Activated CD4-positive, alpha-beta T cell treated with anti-CD3 and anti-CD28 coated beads for 24 hours (primary cell): ENCODE measurements around the gene STAT2.
A peak's percentile ranks its signal among the peaks of the same experiment; 100 is the strongest.
"Not testable (repeated sequence)": the region's sequence is repeated elsewhere in the genome, so short reads cannot be mapped to it uniquely, and the experiment has no call there.

Experiments used
- DNase-seq, 2 donors: peaks; one replicate each; pipeline ENCODE4 v3.0.0-alpha.2; 2020; ENCODE audit warnings: low read depth in 2 of 2

The STAT2 gene

DNA sequence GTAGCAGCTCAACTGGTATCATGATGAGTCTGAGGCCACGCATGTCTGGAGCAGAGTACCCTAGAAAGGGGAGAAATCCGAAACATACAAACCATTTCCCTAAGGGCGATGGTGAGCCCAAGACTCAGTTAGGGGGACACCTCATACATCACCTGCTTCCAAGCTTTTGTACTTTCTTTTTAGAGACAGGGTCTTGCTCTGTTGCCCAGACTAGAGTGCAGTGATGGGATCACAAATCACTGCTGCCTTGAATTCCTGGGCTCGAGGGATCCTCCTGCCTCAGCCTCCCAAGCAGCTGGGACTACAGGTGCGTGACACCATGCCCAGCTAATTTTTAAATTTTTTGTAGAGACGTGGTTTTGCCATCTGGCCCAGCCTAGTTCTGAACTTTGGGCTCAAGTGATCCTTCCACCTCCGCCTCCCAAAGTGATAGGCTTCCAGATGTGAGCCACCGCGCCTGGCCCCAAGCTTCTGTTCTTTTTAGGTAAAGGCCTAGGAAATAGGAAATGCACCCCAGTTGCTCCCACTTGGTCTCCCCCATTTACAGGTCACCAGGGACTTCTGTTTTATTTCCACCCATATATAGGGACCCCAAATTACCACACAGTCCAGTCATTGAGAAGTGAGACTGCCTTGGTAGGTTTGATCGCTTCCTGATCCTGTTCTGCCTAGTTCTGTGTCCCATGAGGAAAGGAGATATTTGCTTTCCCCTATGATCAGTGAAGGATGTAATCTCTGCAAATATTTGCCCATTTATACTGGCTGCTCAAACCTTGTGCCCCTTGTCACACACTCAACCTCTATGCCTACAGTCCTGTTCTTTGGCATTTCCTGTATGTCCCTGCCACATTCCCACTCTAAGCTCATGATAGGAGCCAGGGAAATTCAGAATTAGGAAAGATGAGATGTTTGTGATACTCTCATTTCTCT is 2.5 kb upstream of the STAT2 start, which contains the start of gene APOF:
Gene APOF, minus strand, starts transcription at position 728 of the 930 bp plus-strand sequence. Its CDS starts 112 bp downstream, at position 616.
- DNase-seq, result no peak

DNA sequence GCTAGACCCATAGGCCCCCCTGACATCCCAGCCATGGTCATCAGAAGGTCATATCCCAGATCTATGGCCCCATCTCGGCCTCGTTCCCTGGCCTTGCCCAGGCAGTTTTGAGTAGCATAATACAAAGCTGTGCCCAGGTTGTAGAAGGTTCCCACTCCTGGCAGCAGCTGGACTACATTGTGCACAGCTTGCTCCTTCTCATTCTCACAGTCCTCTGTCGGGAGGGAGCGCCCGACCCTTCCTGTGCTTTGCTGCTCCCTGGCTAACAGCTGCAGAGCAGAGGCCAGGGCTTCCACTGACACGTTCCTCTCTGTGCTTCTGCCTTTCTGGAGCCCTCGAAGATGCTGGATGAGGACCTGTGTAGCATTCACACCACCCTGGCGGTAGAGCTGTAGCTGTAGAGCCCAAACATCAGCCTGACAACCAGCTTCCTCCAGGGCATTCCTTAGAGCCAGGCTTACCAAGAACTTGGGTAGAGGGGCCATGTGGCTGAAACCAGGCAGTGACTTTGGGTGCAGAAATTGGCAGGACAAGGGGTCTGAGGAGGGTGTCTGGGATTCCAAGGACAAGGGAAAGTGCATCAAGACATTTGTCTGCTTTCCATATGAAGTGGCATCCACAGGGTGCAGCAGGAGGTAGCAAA is 1.7 kb upstream of the STAT2 start:
- DNase-seq, result no peak

GRCh38 chr12:56358836-56359532 is 923 bp downstream of the STAT2 start:
- no peak for DNase-seq

DNA sequence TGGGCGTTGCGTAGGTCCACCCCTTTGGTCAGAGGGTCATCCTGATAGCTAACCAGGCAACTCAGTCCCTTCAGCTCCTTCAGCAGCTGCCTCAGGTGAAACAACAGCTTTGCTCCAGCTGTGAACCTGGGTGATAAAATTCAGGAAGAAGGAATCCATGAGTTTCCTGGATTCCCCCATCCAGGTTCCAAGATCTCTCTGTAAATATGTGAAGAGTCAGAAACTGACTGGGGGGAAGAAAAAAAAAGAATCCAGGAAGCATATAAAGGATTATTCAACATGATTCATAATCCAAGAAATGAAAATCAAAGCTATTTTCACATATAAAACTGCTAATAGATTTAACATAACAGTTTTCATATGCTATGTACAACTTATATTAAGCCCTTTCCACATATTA is 8.6 kb downstream of the STAT2 start:
- no peak for DNase-seq

DNA sequence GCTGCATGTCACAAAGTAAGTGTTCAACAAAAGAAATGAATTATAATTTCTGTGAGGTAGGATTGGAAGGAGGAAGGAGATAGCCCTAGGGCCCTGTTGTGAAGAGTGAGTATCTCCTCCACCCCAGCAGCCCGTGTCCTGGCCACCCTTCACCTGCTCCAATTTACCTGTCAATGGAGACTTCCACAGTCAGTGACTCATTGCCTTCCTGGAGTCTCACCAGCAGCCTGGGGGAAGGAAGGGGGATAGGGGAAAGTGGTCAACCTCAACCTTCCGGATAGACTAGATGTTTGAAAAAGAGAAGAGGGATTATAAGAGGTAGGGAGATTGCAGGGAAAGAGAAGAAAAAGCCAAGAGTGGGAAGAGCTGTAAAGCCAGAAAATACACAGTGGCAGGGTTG is 9.2 kb downstream of the STAT2 start:
- no peak for DNase-seq

- no peak for DNase-seq
Observed at GRCh38 chr12:56348776-56349175, 11.1 kb downstream of the STAT2 start.

DNA sequence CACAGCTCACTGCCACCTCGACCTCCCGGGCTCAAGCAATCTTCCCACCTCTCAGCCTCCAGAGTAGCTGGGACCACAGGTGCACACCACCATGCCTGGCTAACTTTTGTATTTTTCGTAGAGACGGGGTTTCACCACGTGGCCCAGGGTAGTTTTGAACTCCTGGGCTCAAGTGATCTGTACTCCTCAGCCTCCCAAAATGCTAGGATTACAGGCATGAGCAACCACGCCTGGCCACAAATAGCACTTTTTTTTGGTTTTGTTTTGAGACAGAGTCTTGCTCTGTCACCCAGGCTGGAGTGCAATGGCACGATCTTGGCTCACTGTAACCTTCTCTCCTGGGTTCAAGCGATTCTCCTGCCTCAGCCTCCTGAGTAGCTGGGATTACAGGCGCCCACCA is 12.7 kb downstream of the STAT2 start:
- DNase-seq, result not testable (repeated sequence)

DNA sequence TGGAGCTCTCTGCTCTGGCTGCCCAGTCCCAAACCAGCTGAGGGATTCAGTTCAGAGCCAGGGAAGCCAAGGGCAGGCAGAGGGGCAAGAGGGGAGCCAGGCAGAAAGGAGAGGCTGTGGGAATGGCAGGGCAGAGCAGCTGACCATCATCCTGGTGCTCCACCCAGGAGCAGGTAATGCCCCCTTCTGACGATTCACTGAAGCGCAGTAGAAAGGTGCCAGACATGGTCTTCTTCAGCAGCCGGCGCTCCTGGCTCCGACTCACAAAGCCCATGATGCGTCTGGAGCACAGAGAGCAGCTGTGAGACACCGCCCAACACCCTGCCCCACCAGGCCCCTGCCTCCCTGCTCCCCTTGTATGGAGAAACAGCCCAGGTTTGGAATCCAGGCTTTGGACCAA is 13.2 kb downstream of the STAT2 start:
- no peak for DNase-seq

DNA sequence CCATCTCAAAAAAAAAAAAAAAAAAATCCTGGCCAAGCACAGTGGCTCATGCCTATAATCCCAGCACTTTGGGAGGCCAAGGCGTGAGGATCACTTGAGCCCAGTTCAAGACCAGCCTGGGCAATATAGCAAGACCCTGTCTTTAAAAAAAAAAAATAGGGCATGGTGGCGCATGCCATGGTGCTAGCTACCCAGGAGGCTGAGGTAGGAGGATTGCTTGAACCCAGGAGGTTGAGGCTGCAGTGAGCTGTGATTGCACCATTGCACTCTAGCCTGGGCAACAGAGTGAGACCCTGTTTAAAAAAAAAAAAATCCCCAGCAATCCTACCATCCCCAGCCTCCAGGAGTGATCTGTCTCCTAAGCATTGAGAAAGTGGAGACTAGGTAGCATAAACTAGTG is 17.6 kb downstream of the STAT2 start:
- DNase-seq, result not testable (repeated sequence)

DNA sequence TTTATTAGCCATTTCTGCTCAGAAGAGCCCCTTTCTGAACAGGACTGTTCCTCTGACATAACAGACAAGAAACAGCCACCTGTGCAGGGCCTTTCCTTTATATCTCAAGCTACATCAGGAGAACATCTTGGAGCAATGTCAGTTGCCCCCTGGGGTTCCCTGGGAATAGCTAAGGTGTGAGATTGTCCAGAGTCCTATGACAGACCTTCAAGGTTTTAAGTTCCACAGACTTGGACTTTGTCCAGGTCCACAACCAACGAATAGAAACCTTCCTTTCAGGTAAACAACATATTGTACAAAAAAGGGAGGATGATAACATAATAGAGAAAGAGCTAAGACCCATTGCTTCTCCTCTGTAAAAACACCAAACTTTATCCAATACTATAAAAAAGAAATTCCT is 18.3 kb downstream of the STAT2 start:
- no peak for DNase-seq

- DNase-seq, result no peak
Observed at GRCh38 chr12:56339158-56339422, 20.8 kb downstream of the STAT2 start.

GRCh38 chr12:56338308-56339157 is 21.4 kb downstream of the STAT2 start, which contains the start of gene IL23A:
TSS of gene IL23A (plus strand) at chr12:56338884. CDS start at chr12:56339045, 161 bp downstream.
- peak; percentile 74 to 78 for DNase-seq

GRCh38 chr12:56337753-56338251 is 22.1 kb downstream of the STAT2 start:
- DNase-seq, result no peak

DNA sequence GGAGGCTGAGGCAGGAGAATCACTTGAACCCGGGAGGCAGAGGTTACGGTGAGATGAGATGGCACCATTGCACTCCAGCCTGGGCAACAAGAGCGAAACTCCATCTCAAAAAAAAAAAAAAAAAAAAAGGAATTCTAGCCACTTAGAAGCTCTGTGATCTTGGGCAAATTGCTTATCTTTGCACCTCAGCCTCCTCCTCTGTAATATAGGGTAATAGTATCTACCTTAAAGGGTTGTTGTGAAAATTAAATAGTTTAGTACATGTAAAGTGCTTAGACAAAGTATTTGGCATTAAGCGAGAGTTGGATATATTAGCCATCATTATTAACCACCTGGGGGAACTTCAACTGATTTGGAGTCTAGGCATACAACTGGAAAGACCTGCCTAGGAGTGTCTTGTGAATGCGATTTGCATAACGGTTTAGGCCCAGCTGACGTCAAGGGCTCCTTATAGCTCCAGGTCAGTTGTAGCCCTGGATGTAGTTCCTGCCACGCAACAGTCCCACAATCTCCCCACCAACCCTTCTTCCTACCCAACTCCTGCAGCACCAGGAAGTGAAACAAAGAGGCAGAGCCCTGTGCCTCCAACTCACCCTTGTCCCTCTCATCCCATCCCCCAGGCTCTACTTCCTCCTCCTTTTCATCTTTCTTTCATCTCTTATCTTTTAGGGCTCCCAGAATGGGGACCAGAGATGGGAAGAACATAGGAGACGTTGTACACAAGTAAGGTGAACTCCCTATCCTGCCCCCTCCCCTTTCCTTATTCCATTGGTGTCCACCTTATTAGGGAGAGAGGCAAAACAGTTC is 23.3 kb downstream of the STAT2 start:
- no peak for DNase-seq

DNA sequence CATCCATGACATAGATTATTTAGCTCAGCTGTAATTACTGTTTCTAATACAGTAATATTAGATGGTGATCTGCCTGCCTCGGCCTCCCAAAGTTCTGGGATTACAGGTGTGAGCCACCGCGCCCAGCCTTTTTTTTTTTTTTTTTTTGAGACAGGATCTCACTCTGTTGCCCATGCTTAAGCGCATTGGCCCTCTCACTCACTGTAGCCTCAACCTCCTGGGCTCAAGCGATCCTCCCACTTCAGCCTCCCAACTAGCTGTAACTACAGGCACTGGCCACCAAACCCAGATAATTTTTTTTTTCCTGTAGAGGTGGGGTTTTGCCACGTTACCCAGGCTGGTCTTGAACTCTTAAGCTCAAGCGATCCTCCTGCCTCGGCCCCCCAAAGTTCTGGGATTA is 24.4 kb downstream of the STAT2 start:
- not testable (repeated sequence) for DNase-seq

DNA sequence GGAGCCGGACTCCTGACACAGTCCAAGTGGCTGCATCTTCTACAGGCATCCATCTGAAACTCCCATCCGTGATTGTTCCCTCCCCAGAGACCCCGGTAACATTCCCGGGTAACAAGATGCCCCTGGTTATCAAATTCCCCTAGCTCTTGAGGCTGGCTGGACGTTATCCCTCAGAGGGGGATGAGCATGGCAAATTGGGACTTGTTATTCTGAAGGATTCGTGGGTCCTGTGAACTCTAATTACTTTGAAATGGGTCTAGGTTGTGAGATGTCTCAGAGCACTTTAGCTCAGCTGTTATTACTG is 25.5 kb downstream of the STAT2 start:
- no peak for DNase-seq

DNA sequence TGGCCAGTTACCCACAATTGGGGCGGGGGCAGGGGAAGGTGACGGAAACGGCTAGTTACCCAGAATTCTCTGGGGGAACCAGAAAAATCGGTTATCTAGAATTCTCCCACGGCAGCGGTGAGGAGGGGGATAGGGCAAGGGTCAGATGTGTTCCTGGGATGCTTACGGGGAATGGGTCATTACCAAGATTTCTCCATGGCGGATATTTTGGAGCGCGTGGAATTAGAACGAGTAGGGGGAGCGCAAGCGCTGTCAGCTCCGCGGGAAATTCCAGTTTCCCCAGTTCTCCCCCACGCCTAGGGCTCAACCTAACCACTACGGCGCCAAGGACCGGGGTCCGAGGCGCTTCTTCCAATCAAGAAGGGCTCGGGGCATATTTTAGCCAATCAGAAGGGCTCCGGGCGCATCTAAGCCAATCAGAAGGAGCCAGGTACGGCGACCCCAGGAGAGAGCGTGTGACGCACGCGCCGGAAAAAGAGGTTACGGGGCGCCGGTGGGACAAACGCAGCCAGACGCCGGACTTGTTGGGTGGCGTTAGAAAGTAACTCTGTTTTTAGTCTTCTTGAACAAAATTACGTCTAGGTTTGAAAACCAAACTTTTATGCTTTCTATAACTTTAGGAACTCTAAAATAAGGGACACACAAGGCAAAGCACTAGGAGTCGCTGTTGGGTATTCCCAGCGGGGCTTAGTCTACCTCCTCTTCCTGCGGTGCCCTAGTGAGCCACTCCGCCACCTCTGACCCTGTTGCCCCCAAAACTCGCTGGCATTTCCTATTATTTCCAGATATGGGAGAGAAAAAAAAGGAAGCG is 26.0 kb downstream of the STAT2 start, which contains the start of gene PAN2:
Gene PAN2, minus strand, starts transcription at position 322 of the 811 bp plus-strand sequence. CDS start 906 bp downstream, outside the sequence.
- DNase-seq, result peak; percentile 84 to 85

DNA sequence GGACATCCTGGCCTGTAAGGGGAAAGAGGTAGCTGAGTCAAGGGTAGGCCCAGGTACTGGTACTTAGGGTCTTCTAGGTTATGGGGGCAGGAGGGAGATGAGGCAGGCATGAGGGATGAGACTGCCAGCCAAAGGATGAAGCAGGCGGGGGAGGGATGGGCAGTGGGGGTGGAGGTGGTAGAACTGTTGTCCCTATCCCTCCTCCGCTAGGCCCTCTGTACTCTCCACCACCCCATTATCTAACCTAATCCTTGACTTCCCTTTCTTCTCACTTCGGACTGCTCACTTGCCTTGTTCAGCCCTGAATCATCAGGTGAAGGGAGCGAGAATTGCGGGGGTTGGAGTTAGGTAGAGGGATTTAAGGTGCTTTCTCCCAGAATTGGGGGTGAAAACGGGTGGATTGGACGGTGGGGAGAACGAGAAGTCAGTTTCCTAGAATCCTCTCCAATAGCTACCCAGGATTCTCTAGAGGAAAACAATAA is 26.7 kb downstream of the STAT2 start:
- DNase-seq, result no peak

GRCh38 chr12:56332512-56333196 is 27.3 kb downstream of the STAT2 start:
- no peak for DNase-seq
